LNCaP clone FGC (cell line): Measurements from ENCODE around the gene ELF4.

Source experiments
- DNase-seq: peaks from one replicate; pipeline ENCODE4 v3.0.0-alpha.2; 2011; ENCODE audit warnings: low read depth
- H3K4me3 ChIP-seq: 2 replicates; pipeline ENCODE4 v1.5.1; 2011; ENCODE audit warnings: mild to moderate bottlenecking, low read depth, low read length, control low read depth
- TF ChIP-seq, protein P1 (sequence below): IDR thresholded peaks from 2 replicates; pipeline ENCODE4 v1.5.1; 2012; ENCODE audit warnings: mild to moderate bottlenecking; ENCODE audit not compliant: control insufficient read depth, insufficient read depth; ENCODE audit errors: extremely low read depth

The ELF4 gene

DNA sequence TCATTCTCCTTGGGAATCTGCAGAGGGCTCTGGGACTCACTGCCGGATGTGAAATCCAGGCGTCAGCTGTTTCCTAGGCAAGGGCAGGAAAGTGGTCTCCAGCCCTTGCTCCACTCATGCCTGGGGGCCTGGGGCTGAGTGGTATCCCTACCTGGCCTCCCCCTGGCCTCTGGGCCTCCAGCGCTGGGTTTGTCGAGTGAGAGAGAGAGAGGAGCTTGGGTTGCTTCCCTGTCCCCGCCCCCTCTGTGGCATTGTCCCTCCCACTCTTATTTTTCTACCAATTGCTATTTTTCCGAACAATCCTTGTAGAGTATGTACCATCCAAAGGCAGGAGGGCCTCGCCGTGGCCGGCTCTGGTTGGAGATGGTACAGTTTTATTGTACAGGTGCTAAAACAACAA, 53.1 kb downstream of the ELF4 start:
- no peak for DNase-seq
- H3K4me3 ChIP-seq = no peak overlapping the region
- TF ChIP-seq, protein P1, sequence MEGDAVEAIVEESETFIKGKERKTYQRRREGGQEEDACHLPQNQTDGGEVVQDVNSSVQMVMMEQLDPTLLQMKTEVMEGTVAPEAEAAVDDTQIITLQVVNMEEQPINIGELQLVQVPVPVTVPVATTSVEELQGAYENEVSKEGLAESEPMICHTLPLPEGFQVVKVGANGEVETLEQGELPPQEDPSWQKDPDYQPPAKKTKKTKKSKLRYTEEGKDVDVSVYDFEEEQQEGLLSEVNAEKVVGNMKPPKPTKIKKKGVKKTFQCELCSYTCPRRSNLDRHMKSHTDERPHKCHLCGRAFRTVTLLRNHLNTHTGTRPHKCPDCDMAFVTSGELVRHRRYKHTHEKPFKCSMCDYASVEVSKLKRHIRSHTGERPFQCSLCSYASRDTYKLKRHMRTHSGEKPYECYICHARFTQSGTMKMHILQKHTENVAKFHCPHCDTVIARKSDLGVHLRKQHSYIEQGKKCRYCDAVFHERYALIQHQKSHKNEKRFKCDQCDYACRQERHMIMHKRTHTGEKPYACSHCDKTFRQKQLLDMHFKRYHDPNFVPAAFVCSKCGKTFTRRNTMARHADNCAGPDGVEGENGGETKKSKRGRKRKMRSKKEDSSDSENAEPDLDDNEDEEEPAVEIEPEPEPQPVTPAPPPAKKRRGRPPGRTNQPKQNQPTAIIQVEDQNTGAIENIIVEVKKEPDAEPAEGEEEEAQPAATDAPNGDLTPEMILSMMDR = no peak

DNA sequence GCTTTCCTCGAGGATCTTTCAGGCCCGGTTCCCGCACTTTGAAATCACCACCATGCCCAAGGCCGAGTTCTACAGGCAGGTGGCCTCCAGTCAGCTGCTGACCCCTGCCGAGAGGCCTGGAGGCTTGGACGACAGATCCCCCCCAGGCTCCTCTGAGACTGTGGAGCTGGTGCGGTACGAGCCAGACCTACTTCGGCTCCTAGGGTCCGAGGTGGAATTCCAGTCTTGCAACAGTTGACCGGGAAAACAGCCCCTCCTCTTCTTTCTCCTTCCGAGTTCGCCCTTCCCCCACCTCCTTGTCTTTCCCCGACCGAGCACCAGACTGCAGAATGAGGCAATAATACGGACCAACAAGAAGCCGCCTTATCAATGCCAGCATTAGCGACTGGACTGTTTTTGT, 54.4 kb downstream of the ELF4 start:
- DNase-seq = no peak
- H3K4me3 ChIP-seq = no peak overlapping the region
- TF ChIP-seq, protein P1 = no peak

DNA sequence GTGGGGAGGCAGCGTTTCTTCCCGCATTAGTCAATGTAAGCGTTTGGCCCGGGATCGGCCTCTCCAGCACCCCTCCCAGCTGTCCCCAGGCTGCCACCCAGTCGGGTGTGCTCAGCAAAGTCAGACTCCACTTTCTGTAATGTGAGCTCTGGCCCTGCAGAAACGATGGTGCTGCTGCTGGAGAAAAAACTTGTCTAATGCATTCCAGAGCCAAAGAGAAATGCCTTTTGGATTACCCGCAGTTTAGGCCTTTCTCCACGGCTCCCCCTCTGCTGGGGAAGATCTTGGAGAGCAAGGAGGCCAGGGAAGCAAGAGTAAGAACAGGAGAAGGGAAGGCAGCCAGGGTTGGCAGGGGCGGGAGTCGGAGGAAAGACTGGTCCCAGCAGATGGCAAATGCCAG, 55.2 kb downstream of the ELF4 start:
- TF ChIP-seq, protein P1 = no peak
- no peak overlapping the region for H3K4me3 ChIP-seq
- no peak for DNase-seq

DNA sequence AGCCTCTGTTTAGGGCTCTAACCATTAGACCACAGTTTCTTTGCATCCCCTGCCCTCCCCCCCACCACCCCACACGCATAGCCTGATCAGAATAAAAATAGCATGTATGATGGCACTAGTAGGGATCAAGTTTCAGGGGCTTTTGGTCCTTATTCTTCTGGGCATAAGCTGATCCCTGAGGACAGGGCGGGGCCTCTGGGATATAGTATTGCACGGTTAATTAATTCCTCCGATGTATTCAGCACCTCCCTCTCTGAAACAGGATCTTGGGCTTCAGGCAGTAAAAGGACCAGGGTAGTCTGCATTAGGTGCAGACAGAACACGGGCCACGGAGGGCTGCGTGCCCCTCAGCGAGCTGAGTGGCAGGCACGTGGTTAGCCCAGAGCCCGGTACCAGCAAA, 57.1 kb downstream of the ELF4 start:
- no peak overlapping the region for H3K4me3 ChIP-seq
- TF ChIP-seq, protein P1 = no peak
- no peak for DNase-seq

DNA sequence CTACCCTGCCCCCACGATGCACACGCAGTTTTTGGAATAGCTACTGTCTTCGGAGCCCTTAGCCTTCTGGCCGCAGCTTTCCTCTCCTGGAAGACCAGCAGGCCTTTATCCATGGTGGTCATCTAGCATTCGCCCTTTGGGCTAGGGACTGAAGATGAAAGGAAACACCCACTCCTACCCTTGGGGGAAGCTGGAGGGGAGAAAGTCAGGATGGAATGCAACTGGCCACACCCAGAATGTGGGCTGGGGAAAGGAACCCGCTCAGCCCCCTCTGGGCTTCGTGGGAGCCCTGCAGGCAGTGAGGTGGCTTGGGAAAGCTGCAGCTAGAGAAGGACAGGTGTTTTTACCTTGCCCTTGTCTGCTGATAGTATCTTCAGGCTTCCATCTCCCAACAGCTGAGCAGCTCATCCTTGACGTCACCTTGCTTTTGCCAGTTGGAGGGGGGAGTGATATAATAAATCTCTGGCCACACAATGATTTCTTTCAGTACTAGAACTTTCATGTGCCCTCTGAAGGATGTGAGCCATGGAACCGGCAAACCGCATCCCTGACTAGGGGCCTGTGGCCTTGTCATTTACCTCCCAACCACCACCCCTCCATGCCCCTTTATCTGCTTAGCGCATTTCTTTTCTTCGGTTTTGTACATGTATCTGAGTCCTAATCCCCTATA, 59.0 kb downstream of the ELF4 start:
- no peak overlapping the region for H3K4me3 ChIP-seq
- DNase-seq = no peak
- TF ChIP-seq, protein P1 = no peak

DNA sequence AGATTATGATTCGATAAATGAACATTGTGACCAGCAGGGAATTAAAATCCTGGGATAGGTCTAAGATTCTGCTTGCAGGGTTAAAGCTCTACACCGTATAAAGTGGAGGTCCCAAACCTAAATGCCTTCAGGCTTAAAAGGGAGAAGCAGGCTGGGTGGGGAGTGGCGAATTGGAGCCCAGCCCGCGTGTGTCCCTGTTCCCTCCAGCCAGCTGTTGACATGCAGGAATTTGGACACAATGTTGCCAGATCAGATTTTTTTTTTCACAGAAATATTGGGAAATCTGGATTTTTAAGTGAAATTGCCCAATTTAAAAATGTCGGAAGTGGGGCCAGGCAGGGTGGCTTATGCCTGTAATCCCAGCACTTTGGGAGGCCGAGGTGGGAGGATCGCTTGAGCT, 60.5 kb downstream of the ELF4 start:
- no peak for DNase-seq
- TF ChIP-seq, protein P1 = no peak

DNA sequence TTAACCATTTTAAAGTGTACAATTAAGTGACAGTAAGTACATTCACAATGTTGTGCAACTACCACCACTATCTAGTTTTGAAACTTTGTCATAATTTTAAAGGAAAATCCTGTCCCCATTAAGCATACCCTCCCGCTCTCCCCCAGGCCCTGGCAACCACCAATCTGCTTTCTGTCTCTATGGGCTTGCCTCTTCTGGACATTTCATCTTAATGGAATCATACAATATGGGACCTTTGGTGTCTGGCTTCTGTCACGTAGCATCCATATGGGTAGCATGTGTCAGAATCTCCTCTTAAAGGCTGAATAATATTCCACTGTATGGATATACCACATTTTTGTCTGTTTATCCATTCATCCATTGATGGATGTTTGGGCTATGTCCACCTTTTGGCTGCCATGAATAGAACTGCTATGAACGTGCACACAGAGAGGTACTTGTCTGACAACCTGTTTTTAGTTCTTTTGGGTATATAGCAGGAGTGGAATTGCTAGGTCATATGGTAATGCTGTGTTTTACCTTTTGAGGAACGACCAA, 61.5 kb downstream of the ELF4 start:
- H3K4me3 ChIP-seq = no peak overlapping the region
- DNase-seq = no peak

More for the DNA sequence above, 60.5 kb downstream of the ELF4 start:
- H3K4me3 ChIP-seq = no peak overlapping the region

More for the DNA sequence above, 61.5 kb downstream of the ELF4 start:
- TF ChIP-seq, protein P1 = no peak
